Kidney (tissue), 14 donors: ENCODE data around the gene PCDH1. TPM values are rescaled to one million over a fixed set of nuclear protein-coding genes. Genes with fewer than 3 reads are reported as not detected.

Source experiments
- DNase-seq, 5 donors: peaks; one replicate each; pipeline ENCODE4 v3.0.0-alpha.2; 2013 to 2020
- FAIRE-seq: peaks from 2 replicates; lab custom pipeline; 2012; peaks lifted over from hg19 to GRCh38; lab: Jason Lieb, UNC
- H3K27ac ChIP-seq, 2 donors: one replicate each; pipeline ENCODE4 v1.7.0; 2013; ENCODE audit warnings: low read depth in 2 of 2, low read length in 2 of 2, inconsistent platforms in 1 of 2
- H3K27me3 ChIP-seq: one replicate; pipeline ENCODE4 v1.7.1; 2013; ENCODE audit warnings: low read length, inconsistent platforms; ENCODE audit not compliant: control insufficient read depth, insufficient read depth
- H3K36me3 ChIP-seq, 3 donors: one replicate each; pipeline versions ENCODE4 v1.7.0 to v1.7.1; 2013; ENCODE audit warnings: low read length in 3 of 3, control low read depth in 1 of 3, inconsistent platforms in 1 of 3; ENCODE audit not compliant: insufficient read depth in 3 of 3, control insufficient read depth in 2 of 3
- H3K4me1 ChIP-seq, 3 donors: one replicate each; pipeline versions ENCODE4 v1.7.0 to v1.7.1; 2013; ENCODE audit warnings: low read length in 3 of 3, inconsistent platforms in 1 of 3, low read depth in 1 of 3; ENCODE audit not compliant: control insufficient read depth in 2 of 3, insufficient read depth in 2 of 3
- H3K4me3 ChIP-seq, 3 donors: one replicate each; pipeline versions ENCODE4 v1.7.0 to v1.8.1; 2013; ENCODE audit warnings: low read length in 3 of 3, control low read depth in 1 of 3, inconsistent platforms in 1 of 3
- H3K9ac ChIP-seq, 3 donors: one replicate each; pipeline versions ENCODE4 v1.7.0 to v1.7.1; 2013; ENCODE audit warnings: low read length in 3 of 3, control low read depth in 1 of 3, inconsistent platforms in 1 of 3
- H3K9me3 ChIP-seq, 3 donors: one replicate each; pipeline versions ENCODE4 v1.7.0 to v1.7.1; 2013; ENCODE audit warnings: low read length in 3 of 3, control low read depth in 1 of 3, inconsistent platforms in 1 of 3; ENCODE audit not compliant: control insufficient read depth in 2 of 3, insufficient read depth in 1 of 3
- intact Hi-C: fragments of 100-400 bp; cut with DNase I; formaldehyde crosslinking; loops from one replicate; pipeline ENCODE4 v1.11.1; 2022
- polyA plus RNA-seq: library from polyadenylated mRNA; stranded (reverse); fragments of 350-450 nt; fragmentation: Illumina TruSeq; extraction: RNeasy Lipid Tissue Mini Kit (QIAGEN cat#74804); gene quantifications from one replicate; pipeline ENCODE4 v1.2.3, GENCODE V29; 2014; ENCODE audit warnings: low read depth, low replicate concordance; ENCODE audit not compliant: insufficient read depth
- total RNA-seq: library from RNA; stranded (reverse); fragmentation: NEBNext Ultra II Directional; extraction: Animal tissue kit (Norgen Biotek cat#: 25700); gene quantifications from one replicate; pipeline ENCODE4 v1.2.1, GENCODE V29; 2021
- TF ChIP-seq, protein P1 (sequence below): IDR thresholded peaks from 3 replicates; pipeline ENCODE4 v1.5.1; 2012; ENCODE audit warnings: mild to moderate bottlenecking, moderate library complexity, borderline replicate concordance; ENCODE audit not compliant: insufficient read depth; ENCODE audit errors: extremely low read depth
- donor health status: control.
- donor health status: control.
- donor health status: control.
- donor health status: control.
- donor health status: control.
- donor health status: DM: yes; HTN: yes; CAD: no.
- donor health status: Normal renal cell carcinoma (clear cell type).

PCDH1 gene
- total and polyA plus RNA-seq, 2 donors from 2014 or later, result 37.3 to 147 TPM

DNA sequence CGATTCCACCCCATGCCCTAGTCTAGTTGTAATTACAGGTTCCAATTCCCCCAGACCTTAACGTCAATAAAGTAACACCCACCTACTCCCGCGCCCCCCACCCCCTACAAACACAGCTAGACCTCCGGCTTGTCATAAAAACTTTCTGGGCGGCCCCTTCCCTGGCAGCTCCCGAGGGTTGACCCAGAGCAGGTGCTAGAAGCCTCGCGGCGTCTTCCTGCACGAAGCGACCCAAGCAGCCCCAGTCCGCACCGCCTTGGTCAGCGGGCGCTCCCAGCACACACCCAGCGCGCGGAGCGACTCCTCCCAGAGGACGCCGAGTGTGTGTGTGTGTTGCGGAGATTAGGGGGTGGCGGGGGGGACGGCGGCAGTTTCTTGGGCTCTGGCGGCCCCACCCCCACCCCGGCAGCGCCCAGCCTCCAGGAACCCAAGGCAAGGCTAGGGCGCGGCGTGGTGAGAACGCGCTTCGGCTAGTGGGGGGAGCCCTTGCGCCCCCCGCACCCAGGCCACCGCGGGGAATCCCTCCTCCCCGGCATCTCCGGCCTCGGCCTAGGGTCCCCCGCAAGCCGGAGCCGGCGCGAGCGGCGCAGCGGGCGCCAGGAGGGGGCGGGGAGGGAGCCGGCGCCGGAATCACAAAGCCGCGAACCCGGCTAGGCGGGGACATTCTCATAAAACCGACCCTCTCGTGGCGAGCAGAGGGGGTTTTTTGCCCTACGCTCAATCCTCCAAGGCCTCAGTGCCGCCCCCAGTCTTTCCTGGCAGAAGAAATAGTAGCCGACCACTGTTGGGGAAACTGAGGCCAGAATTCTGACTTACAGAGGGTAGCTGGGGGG is 2.2 kb downstream of the PCDH1 start:
- peak overlapping the region in 2 of 3 donors; percentile 50 to 77 for H3K9ac ChIP-seq
- H3K9me3 ChIP-seq, result no peaks in the 10 kb centered on the region
- H3K4me1 ChIP-seq, result peaks cover 0 to 48% (median 21%) of the 10 kb centered on the region in 3 donors
- DNase-seq, result peak; percentile 50 to 91 (median 70)
- H3K27me3 ChIP-seq, result peaks cover 25% of the 10 kb centered on the region
- no peak for FAIRE-seq
- peak overlapping the region; percentile 41 to 95 (median 82) for H3K4me3 ChIP-seq
- intact Hi-C loops, result no loop called here
- TF ChIP-seq, protein P1, sequence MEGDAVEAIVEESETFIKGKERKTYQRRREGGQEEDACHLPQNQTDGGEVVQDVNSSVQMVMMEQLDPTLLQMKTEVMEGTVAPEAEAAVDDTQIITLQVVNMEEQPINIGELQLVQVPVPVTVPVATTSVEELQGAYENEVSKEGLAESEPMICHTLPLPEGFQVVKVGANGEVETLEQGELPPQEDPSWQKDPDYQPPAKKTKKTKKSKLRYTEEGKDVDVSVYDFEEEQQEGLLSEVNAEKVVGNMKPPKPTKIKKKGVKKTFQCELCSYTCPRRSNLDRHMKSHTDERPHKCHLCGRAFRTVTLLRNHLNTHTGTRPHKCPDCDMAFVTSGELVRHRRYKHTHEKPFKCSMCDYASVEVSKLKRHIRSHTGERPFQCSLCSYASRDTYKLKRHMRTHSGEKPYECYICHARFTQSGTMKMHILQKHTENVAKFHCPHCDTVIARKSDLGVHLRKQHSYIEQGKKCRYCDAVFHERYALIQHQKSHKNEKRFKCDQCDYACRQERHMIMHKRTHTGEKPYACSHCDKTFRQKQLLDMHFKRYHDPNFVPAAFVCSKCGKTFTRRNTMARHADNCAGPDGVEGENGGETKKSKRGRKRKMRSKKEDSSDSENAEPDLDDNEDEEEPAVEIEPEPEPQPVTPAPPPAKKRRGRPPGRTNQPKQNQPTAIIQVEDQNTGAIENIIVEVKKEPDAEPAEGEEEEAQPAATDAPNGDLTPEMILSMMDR, result no peak
- peak overlapping the region; percentile 87 to 88 for H3K27ac ChIP-seq
- H3K36me3 ChIP-seq, result peaks cover 0 to 3% (median 0%) of the 10 kb centered on the region in 3 donors

DNA sequence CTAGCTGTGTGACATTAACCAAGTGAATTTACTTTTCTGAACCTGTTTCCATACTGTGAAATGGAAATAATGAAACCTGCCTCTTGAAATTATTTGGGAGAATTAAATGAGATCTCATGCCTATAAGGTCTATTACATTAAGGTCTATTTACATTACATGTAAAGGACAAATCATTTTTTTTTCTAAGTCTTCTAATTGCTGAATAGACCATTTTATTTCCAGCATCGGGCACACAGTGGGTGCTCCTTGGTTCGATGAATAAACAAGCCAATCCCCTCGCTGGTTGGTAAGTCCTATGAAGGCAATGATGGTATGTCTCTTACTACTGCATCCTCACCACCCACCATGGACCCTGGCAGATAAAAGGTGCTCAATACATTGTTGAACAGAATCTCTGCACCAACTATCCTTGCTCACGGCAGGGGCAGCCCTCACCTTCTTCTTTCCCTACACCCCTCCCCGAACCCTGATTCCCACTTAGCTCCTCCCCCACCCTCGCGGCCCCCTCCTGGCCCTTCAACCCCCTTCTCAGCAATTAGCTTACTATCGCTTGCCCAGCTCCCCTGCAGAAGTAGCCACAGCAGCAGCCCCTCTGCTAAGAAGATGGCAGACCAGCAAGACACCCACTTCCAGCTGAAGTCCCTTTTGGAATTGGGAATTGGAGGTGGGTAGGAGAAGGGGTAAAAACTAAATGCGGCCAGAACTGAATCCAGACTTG is 3.0 kb downstream of the PCDH1 start:
- peaks cover 22% of the 10 kb centered on the region for H3K27me3 ChIP-seq
- FAIRE-seq (no peak), DNase-seq (peak in 1 of 5 donors; percentile 44)
- peak overlapping the region in 2 of 3 donors; percentile 59 to 82 for H3K4me3 ChIP-seq
- TF ChIP-seq, protein P1, result no peak
- H3K4me1 ChIP-seq, result peaks cover 0 to 52% (median 29%) of the 10 kb centered on the region in 3 donors
- intact Hi-C loops, result no loop called here
- no peaks in the 10 kb centered on the region for H3K9me3 ChIP-seq
- peak overlapping the region in 2 of 3 donors; percentile 70 to 71 for H3K9ac ChIP-seq
- peak overlapping the region; percentile 87 to 88 for H3K27ac ChIP-seq
- peaks cover 0 to 3% (median 0%) of the 10 kb centered on the region in 3 donors for H3K36me3 ChIP-seq

DNA sequence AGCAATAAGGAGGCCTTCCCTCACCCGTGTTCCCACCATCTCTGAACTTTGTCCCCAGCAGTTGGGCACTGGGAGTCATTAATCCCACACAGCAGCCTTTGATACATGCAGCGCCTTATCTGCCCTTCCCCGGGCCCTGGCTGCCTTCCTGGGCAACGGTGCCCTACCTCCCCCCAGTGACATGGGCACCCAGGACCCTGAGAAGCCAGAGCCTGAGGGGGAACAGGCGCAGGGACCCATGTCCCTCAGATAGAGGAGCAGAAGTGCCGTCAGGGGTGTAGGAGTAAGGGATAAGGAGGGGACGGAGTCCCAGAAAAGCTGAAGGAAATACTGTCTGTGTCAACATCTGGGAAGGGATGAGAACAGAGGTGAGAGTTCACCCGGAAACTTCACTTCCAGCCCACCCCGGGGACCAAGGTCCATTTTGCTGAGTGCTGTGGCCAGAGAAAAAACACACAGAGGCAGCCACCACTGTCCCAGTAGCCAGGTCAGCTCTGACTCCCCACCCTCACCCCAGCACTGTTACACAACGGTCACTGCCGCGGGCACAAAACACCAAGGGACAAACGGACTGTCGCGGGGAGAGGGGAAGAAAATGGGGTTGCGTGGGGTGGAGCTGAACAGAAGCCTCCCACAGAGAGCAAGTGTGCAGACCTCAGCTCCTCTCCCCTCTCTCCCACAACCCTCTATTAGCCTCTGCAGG is 3.8 kb downstream of the PCDH1 start:
- Histone ChIP-seq H3K27me3 (peaks cover 22% of the 10 kb centered on the region), H3K9me3 (no peaks in the 10 kb centered on the region), H3K36me3 (peaks cover 0 to 3% (median 0%) of the 10 kb centered on the region in 3 donors), H3K4me1 (peaks cover 0 to 58% (median 29%) of the 10 kb centered on the region in 3 donors), H3K27ac (peak overlapping the region; percentile 75 to 88), H3K4me3 (peak overlapping the region in 2 of 3 donors; percentile 54 to 82), H3K9ac (peak overlapping the region in 2 of 3 donors; percentile 70 to 71)
- TF ChIP-seq, protein P1, result no peak
- FAIRE-seq (no peak), DNase-seq (peak in 2 of 5 donors; percentile 10 to 37)
- intact Hi-C loops, result no loop called here
